HL-60 (cell line): ENCODE measurements around the gene CPZ.

Experiments used
- DNase-seq, 2 experiments: peaks; one replicate each; pipeline ENCODE4 v3.0.0-alpha.2; 2010 to 2020; ENCODE audit warnings: low read depth in 1 of 2, low spot score in 1 of 2
- H3K27ac ChIP-seq: fragments of 250-450 bp; sonication (Bioruptor Pico); replicated peaks from 2 replicates; pipeline ENCODE4 v1.5.1; 2020; ENCODE audit warnings: mild to moderate bottlenecking, moderate library complexity
- H3K27me3 ChIP-seq: fragments of 250-450 bp; sonication (Bioruptor Pico); 2 replicates; pipeline ENCODE4 v1.5.1; 2021; ENCODE audit warnings: mild to moderate bottlenecking, moderate library complexity; ENCODE audit not compliant: insufficient read depth, poor library complexity, severe bottlenecking
- H3K4me3 ChIP-seq: replicated peaks from 2 replicates; pipeline ENCODE4 v1.5.1; 2011; ENCODE audit warnings: mild to moderate bottlenecking, control low read depth, low read length; ENCODE audit not compliant: insufficient read depth
- GABPA ChIP-seq: IDR thresholded peaks from 2 replicates; pipeline ENCODE4 v1.6.1; 2012; ENCODE audit warnings: low read depth
- POLR2AphosphoS5 ChIP-seq: IDR thresholded peaks from 2 replicates; pipeline ENCODE4 v1.6.1; 2012; ENCODE audit warnings: low read depth
- SPI1 ChIP-seq: IDR thresholded peaks from 2 replicates; pipeline ENCODE4 v1.6.1; 2012; ENCODE audit warnings: low read depth, mild to moderate bottlenecking, borderline replicate concordance
- TF ChIP-seq, protein P1 (sequence below): IDR thresholded peaks from one replicate; pipeline ENCODE4 v1.5.1; 2011; ENCODE audit warnings: low read length, control low read depth, inconsistent platforms; ENCODE audit not compliant: insufficient read depth
- TF ChIP-seq, protein P2 (sequence below): IDR thresholded peaks from 2 replicates; pipeline ENCODE4 v1.6.1; 2012; ENCODE audit warnings: low read depth; ENCODE audit not compliant: insufficient replicate concordance

Gene CPZ

DNA sequence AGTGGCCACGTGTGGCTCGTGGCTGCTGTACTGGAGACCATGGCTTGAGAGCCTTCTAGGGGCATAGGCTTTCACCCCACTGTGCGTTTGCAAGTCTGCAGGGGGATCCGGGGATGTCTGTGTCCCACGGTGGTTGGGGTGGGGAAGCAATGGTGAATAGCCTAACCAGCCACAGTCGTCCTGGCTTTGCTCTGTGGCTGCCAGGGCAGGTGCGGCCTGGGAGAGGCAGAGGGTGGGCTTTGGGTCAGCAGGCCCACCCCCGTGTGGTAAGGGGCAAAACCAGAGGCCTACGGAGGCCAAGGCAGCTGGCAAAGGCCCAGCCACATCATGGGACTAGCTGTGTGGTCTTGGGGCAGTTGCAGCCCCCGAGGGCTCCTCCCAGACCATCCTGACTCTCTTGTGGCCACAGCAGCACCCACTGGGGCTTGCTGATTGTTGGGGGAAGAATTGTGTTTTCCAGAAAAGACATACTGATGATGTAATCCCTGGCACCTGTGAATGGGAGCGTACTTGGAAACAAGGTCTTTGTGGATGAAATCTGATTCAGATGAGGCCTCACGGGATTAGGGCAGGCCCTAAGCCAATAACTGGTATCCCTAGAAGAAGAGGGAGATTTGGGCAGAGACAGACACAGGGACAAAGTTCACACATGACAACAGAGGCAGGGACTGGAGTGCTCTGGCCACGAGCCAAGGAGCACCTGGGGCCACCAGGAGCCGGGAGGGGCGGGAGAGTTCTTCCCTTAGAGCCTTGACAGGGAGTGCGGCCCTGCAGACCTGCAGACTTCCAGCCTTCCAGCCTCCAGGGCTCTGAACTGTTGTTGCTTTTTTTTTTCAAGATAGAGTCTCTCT is 2.9 kb downstream of the CPZ start:
- TF ChIP-seq, protein P1, sequence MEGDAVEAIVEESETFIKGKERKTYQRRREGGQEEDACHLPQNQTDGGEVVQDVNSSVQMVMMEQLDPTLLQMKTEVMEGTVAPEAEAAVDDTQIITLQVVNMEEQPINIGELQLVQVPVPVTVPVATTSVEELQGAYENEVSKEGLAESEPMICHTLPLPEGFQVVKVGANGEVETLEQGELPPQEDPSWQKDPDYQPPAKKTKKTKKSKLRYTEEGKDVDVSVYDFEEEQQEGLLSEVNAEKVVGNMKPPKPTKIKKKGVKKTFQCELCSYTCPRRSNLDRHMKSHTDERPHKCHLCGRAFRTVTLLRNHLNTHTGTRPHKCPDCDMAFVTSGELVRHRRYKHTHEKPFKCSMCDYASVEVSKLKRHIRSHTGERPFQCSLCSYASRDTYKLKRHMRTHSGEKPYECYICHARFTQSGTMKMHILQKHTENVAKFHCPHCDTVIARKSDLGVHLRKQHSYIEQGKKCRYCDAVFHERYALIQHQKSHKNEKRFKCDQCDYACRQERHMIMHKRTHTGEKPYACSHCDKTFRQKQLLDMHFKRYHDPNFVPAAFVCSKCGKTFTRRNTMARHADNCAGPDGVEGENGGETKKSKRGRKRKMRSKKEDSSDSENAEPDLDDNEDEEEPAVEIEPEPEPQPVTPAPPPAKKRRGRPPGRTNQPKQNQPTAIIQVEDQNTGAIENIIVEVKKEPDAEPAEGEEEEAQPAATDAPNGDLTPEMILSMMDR: no peak
- TF ChIP-seq, protein P2, sequence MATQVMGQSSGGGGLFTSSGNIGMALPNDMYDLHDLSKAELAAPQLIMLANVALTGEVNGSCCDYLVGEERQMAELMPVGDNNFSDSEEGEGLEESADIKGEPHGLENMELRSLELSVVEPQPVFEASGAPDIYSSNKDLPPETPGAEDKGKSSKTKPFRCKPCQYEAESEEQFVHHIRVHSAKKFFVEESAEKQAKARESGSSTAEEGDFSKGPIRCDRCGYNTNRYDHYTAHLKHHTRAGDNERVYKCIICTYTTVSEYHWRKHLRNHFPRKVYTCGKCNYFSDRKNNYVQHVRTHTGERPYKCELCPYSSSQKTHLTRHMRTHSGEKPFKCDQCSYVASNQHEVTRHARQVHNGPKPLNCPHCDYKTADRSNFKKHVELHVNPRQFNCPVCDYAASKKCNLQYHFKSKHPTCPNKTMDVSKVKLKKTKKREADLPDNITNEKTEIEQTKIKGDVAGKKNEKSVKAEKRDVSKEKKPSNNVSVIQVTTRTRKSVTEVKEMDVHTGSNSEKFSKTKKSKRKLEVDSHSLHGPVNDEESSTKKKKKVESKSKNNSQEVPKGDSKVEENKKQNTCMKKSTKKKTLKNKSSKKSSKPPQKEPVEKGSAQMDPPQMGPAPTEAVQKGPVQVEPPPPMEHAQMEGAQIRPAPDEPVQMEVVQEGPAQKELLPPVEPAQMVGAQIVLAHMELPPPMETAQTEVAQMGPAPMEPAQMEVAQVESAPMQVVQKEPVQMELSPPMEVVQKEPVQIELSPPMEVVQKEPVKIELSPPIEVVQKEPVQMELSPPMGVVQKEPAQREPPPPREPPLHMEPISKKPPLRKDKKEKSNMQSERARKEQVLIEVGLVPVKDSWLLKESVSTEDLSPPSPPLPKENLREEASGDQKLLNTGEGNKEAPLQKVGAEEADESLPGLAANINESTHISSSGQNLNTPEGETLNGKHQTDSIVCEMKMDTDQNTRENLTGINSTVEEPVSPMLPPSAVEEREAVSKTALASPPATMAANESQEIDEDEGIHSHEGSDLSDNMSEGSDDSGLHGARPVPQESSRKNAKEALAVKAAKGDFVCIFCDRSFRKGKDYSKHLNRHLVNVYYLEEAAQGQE: no peak
- no peak for TF ChIP-seq SPI1
- TF ChIP-seq GABPA: no peak
- no peak for TF ChIP-seq POLR2AphosphoS5
- H3K27me3 ChIP-seq: peaks cover 25% of the 10 kb centered on the region
- no peak overlapping the region for H3K27ac ChIP-seq
- H3K4me3 ChIP-seq: no peak overlapping the region
- no peak for DNase-seq

DNA sequence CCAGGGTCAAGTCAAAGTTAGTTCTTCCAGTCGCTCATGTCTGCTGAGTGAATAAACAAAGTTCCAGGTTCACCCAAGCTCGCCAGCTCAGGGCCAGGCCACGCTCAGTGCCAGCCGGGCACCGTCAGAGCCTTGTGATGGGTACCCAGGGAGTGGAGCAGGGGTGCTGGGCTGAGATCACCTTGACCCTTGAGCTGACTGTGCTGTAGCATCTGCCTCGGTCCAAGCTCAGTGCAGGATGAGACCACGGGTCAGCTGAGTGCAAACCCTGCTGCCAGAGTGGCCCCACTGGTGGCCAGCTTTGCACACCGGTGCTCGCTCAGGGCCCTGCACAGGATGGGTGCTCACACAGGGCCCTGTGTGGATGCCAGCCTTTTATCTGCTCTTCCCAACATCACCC is 4.3 kb downstream of the CPZ start:
- DNase-seq: no peak
- H3K27ac ChIP-seq: no peak overlapping the region
- peaks cover 15% of the 10 kb centered on the region for H3K27me3 ChIP-seq
- no peak for TF ChIP-seq SPI1
- no peak for TF ChIP-seq POLR2AphosphoS5
- TF ChIP-seq, protein P2: no peak
- TF ChIP-seq, protein P1: no peak
- no peak for TF ChIP-seq GABPA
- H3K4me3 ChIP-seq: no peak overlapping the region

DNA sequence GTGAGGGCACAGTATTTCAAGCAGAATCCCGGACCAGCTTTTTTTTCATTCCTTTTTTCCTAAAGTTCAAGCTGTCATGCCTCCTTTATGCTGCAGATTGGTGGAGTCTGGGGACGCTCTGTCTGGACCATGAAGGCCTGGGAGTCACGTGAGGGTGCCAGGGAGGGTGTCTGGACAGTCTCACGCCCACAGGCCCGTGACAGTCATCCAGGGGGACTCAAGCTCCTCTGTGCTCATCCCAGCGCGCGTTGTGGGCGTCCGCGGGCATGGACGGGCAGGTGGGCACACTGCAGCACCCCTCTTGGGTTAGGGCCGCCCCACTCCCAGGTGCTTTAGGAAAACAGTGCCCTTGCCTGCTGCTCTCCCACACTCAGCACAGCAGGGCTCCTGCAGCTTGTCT is 4.8 kb downstream of the CPZ start:
- no peak overlapping the region for H3K27ac ChIP-seq
- H3K27me3 ChIP-seq: peaks cover 13% of the 10 kb centered on the region
- TF ChIP-seq, protein P1: no peak
- no peak for TF ChIP-seq SPI1
- TF ChIP-seq, protein P2: no peak
- no peak for TF ChIP-seq POLR2AphosphoS5
- no peak for TF ChIP-seq GABPA
- no peak for DNase-seq
- no peak overlapping the region for H3K4me3 ChIP-seq
